ENCODE results near the gene PGS1.
A peak's percentile ranks its signal among the peaks of the same experiment; 100 is the strongest.

The PGS1 gene

DNA sequence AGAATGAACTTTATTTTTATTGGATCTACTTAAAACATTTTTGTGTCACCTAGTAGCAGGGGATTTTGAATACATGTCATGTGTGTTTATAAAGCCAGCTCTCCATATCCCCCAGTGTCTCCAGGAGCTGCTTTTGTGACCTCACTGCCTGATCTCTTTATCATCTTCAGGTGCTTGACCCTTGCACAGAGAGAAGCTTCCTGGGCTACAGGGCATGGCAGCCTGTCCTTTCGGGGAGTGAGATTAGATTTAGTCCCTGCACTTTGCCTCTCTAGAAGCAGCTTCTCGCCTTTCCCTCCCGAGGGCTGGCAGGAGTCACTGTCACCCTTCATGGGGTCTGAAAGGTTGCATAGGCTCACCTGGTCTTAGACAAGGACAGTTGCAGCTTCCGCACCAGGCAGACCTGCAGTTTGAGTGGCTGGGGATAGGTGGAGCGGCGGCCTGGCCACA, 42.7 kb downstream of the PGS1 start:
- H3K4me3 ChIP-seq = no peak overlapping the region
- no peaks in the 10 kb centered on the region for H3K4me1 ChIP-seq
- H3K9me3 ChIP-seq = no peaks in the 10 kb centered on the region
- peaks cover 56% of the 10 kb centered on the region for H3K36me3 ChIP-seq (replicated peaks)
- no peaks in the 10 kb centered on the region for H3K27me3 ChIP-seq (ENCODE audit: low read depth)
- no peak for DNase-seq (ENCODE audit: low spot score in 2 of 2)
- in situ Hi-C loops (cut with MboI; ENCODE audit: low sequenced_read_pairs) = no loop called here

DNA sequence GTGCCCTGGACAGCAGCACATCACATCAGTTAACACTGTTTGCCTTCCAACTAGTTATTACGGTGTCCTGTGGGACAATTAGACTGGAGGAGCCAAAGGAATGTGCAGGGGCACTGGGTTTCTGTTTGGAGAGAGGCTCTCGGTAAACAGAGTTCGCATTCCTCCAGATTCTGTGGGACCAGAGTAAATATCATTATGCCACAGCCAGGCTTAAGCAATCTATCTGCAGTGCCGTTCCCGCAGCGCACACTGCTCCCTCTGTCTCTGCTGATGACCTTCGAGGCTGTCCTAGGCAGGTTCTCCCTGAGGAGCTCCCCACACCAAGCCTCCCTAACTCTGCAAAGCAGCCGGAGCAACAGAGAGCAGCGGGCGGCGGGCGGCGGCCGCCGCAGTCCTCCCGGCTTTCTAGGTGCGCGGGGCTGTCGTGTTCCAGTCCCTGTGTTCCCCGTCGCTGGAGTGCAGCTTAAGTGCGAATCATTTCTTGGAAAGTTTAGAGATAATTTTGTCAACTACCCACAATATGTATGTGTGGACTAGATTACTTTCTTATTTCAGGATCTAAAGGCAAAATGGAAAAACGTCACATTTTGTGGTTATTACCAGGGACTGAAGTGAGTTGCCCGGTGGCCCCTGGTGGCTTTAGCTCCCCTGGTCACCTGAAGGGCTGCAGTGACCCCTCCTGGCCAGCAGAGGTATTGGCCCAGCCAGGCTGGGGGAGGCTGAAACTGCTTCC, 43.3 kb downstream of the PGS1 start:
- Histone ChIP-seq H3K27me3 (ENCODE audit: low read depth) (no peaks in the 10 kb centered on the region), H3K4me1 (no peaks in the 10 kb centered on the region), H3K9me3 (no peaks in the 10 kb centered on the region), H3K4me3 (no peak overlapping the region), H3K36me3 (replicated peaks) (peaks cover 53% of the 10 kb centered on the region)
- in situ Hi-C loops (cut with MboI; ENCODE audit: low sequenced_read_pairs) = no loop called here
- DNase-seq (ENCODE audit: low spot score in 2 of 2) = peak; percentile 57 to 85

DNA sequence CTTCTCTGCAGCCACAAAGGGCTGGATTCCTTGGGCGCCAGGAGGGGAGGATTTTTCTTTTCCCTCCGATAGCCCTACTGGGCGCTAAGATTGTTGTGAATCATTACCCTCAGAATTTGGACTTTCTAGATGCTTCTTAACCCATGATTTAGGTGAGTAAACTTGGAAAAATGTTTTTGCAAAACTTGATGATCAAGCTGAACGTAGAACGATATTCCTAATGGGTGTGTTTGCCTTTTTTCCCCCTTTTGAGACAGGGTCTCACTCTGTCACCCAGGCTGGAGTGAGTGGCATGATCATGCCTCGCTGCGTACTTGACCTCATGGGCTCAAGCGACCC, 43.8 kb downstream of the PGS1 start:
- no peak for DNase-seq (ENCODE audit: low spot score in 2 of 2)
- peaks cover 50% of the 10 kb centered on the region for H3K36me3 ChIP-seq (replicated peaks)
- H3K4me3 ChIP-seq = no peak overlapping the region
- H3K9me3 ChIP-seq = no peaks in the 10 kb centered on the region
- no peaks in the 10 kb centered on the region for H3K27me3 ChIP-seq (ENCODE audit: low read depth)
- in situ Hi-C loops (cut with MboI; ENCODE audit: low sequenced_read_pairs) = no loop called here
- no peaks in the 10 kb centered on the region for H3K4me1 ChIP-seq

DNA sequence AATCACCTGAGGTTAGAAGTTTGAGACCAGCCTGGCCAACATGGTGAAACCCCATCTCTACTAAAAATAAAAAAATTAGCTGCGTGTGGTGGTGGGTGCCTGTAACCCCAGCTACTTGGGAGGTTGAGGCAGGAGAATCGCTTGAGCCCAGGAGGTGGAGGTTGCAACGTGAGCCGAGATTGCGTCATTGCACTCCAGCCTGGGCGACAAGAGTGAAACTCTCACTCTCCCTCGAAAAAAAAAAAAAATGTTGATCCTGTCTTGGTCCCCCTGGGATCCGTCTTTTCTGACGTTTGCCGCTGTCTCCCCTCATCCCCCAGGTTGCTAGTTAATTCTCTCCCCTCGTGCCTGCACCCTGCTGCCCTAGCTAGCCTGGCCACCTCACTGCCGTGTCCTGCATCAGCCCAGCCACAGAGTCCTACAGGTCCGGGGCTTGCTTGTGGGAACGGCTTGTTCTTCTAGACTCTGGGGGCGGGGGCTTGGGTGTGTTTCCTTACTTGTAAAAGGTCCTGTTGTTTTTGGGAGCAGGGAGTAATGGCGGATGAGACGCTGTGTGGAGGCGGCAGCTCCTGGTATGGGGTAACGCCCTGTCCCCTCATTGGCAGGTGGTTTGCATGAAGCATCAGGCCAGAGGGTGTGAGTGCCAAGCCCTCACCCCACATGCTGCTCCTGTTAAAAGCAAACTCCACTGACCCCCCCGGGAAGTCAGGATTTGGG, 44.6 kb downstream of the PGS1 start:
- DNase-seq (ENCODE audit: low spot score in 2 of 2) = no peak
- in situ Hi-C loops (cut with MboI; ENCODE audit: low sequenced_read_pairs) = no loop called here
- H3K36me3 ChIP-seq (replicated peaks) = peaks cover 50% of the 10 kb centered on the region

DNA sequence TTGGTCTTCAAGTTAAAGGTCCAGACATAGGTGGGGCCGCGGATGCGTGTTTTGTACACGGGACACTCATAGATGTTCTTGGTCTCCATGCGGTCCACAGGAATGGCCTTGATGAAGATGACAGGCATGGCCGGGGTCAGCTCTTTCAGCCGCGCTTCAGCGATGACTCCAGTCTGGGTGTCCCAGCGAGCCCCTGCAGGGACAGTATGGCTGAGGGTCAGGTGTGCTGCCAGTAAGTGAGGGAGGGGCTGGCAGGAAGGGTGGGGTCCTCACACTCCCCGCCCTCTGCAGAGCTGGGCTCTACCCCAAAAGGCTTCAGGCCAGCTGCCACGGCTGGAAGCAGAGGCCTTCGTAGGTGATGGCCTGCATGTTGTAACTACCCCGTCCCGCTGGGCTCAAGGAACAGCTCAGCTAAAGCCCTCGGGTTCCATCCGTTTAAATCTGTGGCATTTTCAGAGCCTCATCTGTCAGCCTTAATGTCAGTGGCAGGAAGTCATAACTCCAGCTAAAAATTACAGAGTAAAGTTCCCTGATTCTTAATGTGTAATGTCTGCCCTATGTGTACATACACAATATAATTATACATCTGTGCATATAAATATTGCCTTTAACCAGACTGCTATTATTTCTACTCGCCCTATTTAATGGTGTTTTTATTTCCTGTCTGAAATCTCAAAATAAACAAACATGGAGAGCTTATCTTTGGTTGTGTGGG, 45.7 kb downstream of the PGS1 start:
- Histone ChIP-seq H3K4me1 (no peaks in the 10 kb centered on the region), H3K27me3 (ENCODE audit: low read depth) (no peaks in the 10 kb centered on the region), H3K9me3 (no peaks in the 10 kb centered on the region), H3K4me3 (no peak overlapping the region), H3K36me3 (replicated peaks) (peaks cover 52% of the 10 kb centered on the region)
- DNase-seq (ENCODE audit: low spot score in 2 of 2) = no peak
- in situ Hi-C loops (cut with MboI; ENCODE audit: low sequenced_read_pairs) = no loop called here

More for the DNA sequence above, 44.6 kb downstream of the PGS1 start:
- Histone ChIP-seq H3K9me3 (no peaks in the 10 kb centered on the region), H3K4me1 (no peaks in the 10 kb centered on the region), H3K27me3 (ENCODE audit: low read depth) (no peaks in the 10 kb centered on the region), H3K4me3 (no peak overlapping the region)

DNA sequence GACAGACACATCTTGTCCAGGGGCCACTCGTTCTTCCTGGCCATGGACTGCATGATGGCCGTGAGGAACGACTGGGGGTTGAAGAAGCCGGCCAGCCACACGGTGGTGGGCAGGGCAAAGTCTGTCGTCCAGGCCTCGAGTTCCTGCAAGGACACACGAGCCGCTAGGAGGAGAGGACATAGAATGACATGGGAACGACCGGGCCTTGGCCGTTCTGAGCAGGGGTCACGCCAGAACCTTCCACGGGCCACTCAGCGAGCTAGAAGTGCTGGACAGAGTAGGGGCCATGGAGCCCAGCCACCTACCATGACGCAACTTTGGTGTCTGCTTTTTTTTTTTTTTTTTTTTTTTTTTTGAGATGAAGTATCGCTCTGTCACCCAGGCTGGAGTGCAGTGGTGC, 47.0 kb downstream of the PGS1 start:
- Histone ChIP-seq H3K9me3 (no peaks in the 10 kb centered on the region), H3K4me1 (no peaks in the 10 kb centered on the region), H3K36me3 (replicated peaks) (peaks cover 42% of the 10 kb centered on the region), H3K27me3 (ENCODE audit: low read depth) (no peaks in the 10 kb centered on the region), H3K4me3 (no peak overlapping the region)
- in situ Hi-C loops (cut with MboI; ENCODE audit: low sequenced_read_pairs) = no loop called here
- DNase-seq (ENCODE audit: low spot score in 2 of 2) = no peak

DNA sequence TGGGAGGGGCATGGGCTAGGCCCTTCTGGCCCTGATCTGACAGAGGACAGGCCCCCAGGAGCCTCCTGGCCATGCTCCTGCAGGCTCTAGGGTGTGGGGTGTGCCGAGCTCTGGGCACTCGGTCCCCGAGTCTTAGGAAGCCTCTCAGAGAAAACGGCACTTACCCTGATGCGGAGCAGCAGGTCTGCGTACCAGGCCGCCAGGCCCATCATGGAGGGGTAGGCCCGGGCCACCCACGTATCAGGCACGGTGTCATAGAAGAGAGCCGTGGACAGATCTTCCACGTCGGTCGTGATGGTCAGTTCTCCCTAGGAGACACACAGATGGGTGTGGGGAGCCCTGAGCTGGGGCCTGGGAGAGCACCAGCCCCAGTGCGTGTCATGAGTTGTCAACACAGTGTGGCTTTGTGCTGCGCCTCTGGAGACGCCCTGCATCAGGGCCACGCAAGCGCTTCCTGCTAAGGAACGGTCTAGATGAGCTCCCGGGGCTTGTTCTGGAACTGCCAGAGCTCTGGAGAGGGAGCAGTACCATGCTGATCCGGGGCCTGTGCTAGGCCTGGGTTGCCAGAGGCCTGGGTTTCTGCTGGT, 47.9 kb downstream of the PGS1 start:
- Histone ChIP-seq H3K9me3 (no peaks in the 10 kb centered on the region), H3K4me1 (no peaks in the 10 kb centered on the region), H3K27me3 (ENCODE audit: low read depth) (no peaks in the 10 kb centered on the region), H3K36me3 (replicated peaks) (peaks cover 39% of the 10 kb centered on the region), H3K4me3 (no peak overlapping the region)
- DNase-seq (ENCODE audit: low spot score in 2 of 2) = no peak
- in situ Hi-C loops (cut with MboI; ENCODE audit: low sequenced_read_pairs) = no loop called here

DNA sequence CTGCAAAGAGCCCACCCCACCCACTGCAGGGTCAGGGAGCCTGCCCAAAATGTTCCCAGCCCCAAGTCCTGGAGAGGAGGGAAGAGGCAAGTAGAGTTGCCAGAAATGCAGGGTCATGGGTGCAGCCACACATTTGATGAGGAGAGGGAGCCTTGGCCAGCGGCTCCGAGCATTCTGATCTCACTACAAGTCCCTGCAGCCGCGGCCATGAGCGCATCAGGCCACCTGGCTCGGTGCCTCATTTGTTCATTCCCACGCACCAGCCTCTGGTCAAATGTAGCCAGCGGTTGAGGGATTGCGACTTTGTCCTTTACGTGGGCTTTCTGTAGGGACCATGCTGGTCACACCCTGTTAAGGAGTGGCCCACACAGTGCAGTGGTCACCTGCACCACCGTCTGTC, 48.7 kb downstream of the PGS1 start:
- H3K9me3 ChIP-seq = no peaks in the 10 kb centered on the region
- no peak for DNase-seq (ENCODE audit: low spot score in 2 of 2)
- in situ Hi-C loops (cut with MboI; ENCODE audit: low sequenced_read_pairs) = no loop called here
- peaks cover 33% of the 10 kb centered on the region for H3K36me3 ChIP-seq (replicated peaks)
- H3K4me1 ChIP-seq = no peaks in the 10 kb centered on the region
- no peaks in the 10 kb centered on the region for H3K27me3 ChIP-seq (ENCODE audit: low read depth)
- H3K4me3 ChIP-seq = no peak overlapping the region

DNA sequence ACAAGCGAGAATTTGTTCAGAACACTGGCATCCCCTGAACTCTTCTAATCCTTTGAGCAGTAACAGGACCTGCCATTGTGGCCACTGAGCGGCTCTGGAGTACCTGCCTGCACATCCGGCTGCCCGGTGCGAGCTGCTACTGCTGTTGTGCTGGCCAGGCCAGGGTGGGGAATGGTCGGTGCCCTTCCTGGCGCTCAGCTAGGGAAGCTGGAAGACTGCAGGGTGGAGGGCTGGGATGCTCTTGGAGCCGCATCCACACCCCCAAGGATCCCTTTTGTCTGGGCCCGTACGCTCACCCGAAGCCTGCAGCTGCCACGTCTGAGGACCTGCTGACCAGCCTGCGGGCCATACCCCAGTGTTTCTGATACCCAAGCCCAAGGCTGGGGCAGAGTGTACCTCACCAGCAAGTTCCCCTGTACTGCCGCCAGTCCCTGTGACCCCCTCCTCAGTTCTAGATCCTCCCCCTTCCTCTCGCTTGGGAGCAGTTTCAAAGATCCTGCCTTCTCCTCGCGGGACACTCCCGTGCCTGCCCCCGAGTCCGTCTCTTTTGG, 49.7 kb downstream of the PGS1 start:
- Histone ChIP-seq H3K4me1 (no peaks in the 10 kb centered on the region), H3K36me3 (replicated peaks) (peaks cover 25% of the 10 kb centered on the region), H3K9me3 (no peaks in the 10 kb centered on the region), H3K27me3 (ENCODE audit: low read depth) (no peaks in the 10 kb centered on the region), H3K4me3 (no peak overlapping the region)
- no peak for DNase-seq (ENCODE audit: low spot score in 2 of 2)
- in situ Hi-C loops (cut with MboI; ENCODE audit: low sequenced_read_pairs) = no loop called here

DNA sequence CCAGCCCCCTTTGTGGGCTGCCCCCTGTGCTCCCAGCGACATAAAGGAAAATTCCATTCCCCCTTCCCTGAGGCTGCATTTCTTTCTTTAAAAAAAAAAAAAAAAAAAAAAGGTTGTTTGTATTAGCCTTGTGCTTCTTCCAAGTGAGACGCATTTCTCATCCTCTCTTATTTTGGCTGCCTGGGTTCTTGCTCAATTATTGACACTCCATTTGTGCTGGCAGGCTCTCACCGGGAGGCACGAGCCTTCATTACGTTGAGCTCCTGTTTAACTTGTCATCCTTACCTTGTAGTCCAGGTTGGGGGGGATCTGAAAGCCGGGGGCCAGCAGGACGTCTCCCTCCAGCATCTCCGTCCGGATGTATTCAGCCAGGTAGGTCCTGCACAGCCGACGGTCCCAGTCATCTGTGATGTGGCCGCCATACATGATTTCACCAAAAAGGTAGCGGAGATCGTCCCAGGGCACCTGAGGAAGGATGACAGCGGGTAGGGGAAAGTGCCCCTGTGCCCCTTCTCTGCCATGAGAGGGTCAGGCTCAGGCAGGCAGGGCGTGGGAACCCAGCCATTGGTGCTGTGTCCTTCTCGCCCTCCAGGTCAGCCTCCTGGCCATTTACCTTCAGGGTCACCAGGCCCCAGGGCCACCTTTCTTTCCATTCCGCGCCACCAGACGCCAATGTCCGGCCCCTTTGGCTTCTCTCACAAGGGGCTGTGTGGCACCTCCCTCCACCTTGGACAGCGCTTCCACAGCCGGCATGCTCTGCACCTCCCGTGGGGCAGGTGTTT, 50.6 kb downstream of the PGS1 start:
- in situ Hi-C loops (cut with MboI; ENCODE audit: low sequenced_read_pairs) = no loop called here

DNA sequence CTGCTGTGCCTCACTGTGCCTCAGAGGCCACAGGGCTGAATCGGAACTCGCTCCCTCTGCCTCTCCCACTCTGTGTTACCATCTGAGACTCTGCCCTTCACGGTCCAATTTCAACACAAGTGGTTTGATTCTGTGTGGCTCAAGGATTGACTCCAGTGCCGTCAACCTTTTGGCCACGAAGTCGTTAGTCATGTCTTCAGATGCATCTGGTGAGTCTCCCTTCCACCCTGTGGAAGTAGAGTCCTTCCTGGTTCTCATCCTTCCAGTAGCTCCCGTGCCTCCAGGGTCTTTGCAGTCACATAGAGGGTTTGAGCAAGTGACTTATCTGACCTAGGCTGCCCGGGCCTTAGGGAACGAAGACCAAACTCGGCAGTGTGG, 51.2 kb downstream of the PGS1 start:
- no peak overlapping the region for H3K4me3 ChIP-seq
- H3K9me3 ChIP-seq = no peaks in the 10 kb centered on the region
- peaks cover 12% of the 10 kb centered on the region for H3K36me3 ChIP-seq (replicated peaks)
- H3K27me3 ChIP-seq (ENCODE audit: low read depth) = no peaks in the 10 kb centered on the region
- in situ Hi-C loops (cut with MboI; ENCODE audit: low sequenced_read_pairs) = no loop called here
- H3K4me1 ChIP-seq = no peaks in the 10 kb centered on the region
- no peak for DNase-seq (ENCODE audit: low spot score in 2 of 2)

More for the DNA sequence above, 50.6 kb downstream of the PGS1 start:
- Histone ChIP-seq H3K9me3 (no peaks in the 10 kb centered on the region), H3K36me3 (replicated peaks) (peaks cover 17% of the 10 kb centered on the region), H3K4me1 (no peaks in the 10 kb centered on the region), H3K27me3 (ENCODE audit: low read depth) (no peaks in the 10 kb centered on the region), H3K4me3 (no peak overlapping the region)
- DNase-seq (ENCODE audit: low spot score in 2 of 2) = no peak

DNA sequence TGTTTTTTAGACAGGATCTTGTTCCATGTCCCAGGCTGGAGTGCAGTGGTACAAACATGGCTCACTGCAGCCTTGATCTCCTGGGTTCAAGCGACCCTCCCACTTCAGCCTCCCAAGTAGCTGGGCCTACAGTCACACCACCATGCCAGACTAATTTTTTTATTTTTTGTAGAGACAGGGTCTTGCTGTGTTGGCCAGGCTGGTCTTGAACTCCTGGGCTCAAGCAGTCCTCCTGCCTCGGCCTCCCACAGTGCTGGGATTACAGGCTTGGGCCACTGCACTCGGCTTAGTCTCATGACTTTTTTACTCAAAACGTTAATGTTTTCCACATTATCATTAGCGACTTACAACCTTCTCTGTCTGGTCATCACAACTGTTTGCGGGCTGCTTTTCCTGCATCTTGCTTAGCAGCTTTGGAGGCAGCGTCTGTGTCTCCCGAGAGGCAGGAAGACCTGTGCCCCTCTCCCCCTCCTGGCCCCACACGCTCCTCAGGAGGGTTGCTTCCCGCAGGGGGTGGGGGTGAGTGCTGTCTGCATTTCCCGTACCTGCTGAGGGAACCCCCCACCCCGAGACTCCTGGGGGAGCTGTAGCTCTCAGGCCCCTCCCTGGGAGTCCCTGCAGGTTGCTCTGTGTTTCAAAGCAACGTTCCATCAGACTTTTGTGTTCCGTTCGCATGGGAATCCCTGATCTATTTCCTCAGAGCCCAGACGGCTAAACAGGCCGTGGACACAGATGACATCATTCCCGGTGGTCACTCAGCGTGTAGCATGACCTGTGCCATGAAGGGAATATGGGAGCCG, 52.6 kb downstream of the PGS1 start:
- DNase-seq (ENCODE audit: low spot score in 2 of 2) = no peak
- Histone ChIP-seq H3K4me3 (no peak overlapping the region), H3K4me1 (no peaks in the 10 kb centered on the region), H3K36me3 (replicated peaks) (peaks cover 2% of the 10 kb centered on the region; the same call in 1 of the 2 replicates), H3K27me3 (ENCODE audit: low read depth) (no peaks in the 10 kb centered on the region), H3K9me3 (no peaks in the 10 kb centered on the region)
- in situ Hi-C loops (cut with MboI; ENCODE audit: low sequenced_read_pairs) = no loop called here

DNA sequence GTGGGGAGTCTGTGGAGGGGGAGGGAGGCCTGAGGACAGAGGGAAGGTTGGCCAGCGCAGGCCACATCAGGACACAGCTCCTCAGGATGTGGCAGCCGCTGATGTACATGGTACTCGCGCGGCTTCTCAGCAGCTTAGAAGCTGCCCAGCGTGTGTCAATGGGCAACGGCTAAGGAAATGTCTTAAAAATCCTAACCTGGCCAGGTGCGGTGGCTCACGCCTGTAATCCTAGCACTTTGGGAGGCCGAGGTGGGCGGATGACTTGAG, 53.2 kb downstream of the PGS1 start:
- H3K4me1 ChIP-seq = no peaks in the 10 kb centered on the region
- peaks cover 2% of the 10 kb centered on the region; the same call in 1 of the 2 replicates for H3K36me3 ChIP-seq (replicated peaks)
- in situ Hi-C loops (cut with MboI; ENCODE audit: low sequenced_read_pairs) = no loop called here
- H3K9me3 ChIP-seq = no peaks in the 10 kb centered on the region
- H3K27me3 ChIP-seq (ENCODE audit: low read depth) = no peaks in the 10 kb centered on the region
- no peak overlapping the region for H3K4me3 ChIP-seq
- no peak for DNase-seq (ENCODE audit: low spot score in 2 of 2)
